ENCODE measurements around the gene ZNF214.

- TF ChIP-seq CTCF (IDR thresholded peaks at IDR 0.05): no peak
- no peak for TF ChIP-seq POLR2A (IDR thresholded peaks at IDR 0.05)
- no peak for TF ChIP-seq POLR2AphosphoS5 (IDR thresholded peaks at IDR 0.05)
Observed at GRCh38 chr11:6962141-6962540, 58.0 kb downstream of the ZNF214 start.
